Measurements from ENCODE around the gene REEP3. TPM values are rescaled to one million over a fixed set of nuclear protein-coding genes. Genes with fewer than 3 reads are reported as not detected.

The REEP3 gene
- total RNA-seq, 2 experiments from 2014 or later: 22.8 to 26.9 TPM

- DNase-seq: no peak
- POLR2A ChIA-PET: interaction anchor here (0.8 to 4.5 kb wide), 3 partner anchors 9 to 364 kb away, joined by 3 to 38 read pairs (median 4); partner anchors contain the start of gene REEP3
- Mint-ChIP-seq H3K4me1 (peaks cover 50% of the 10 kb centered on the region), H3K27me3 (peaks cover 11% of the 10 kb centered on the region), H3K9me3 (no peaks in the 10 kb centered on the region), H3K4me3 (no peak overlapping the region), H3K27ac (no peak overlapping the region), H3K36me3 (ENCODE audit: low read depth) (no peaks in the 10 kb centered on the region)
- CTCF ChIA-PET: interaction anchor here (1.7 to 5.6 kb wide), 4 partner anchors 86 to 466 kb away, joined by 5 to 86 read pairs (median 43); no protein-coding TSS in a partner anchor
Observed at GRCh38 chr10:63631991-63632390, 110.8 kb downstream of the REEP3 start.

GRCh38 chr10:63633677-63634487, 112.7 kb downstream of the REEP3 start:
- peaks cover 36% of the 10 kb centered on the region for H3K4me1 Mint-ChIP-seq
- no peaks in the 10 kb centered on the region for H3K36me3 Mint-ChIP-seq (ENCODE audit: low read depth)
- ChIA-PET CTCF (interaction anchor here (3.0 kb wide), 1 partner anchor 467 kb away, joined by 10 read pairs; no protein-coding TSS in a partner anchor), POLR2A (no interaction called here)
- no peak overlapping the region for H3K27ac Mint-ChIP-seq
- peaks cover 11% of the 10 kb centered on the region for H3K27me3 Mint-ChIP-seq
- DNase-seq: no peak
- H3K9me3 Mint-ChIP-seq: no peaks in the 10 kb centered on the region
- H3K4me3 Mint-ChIP-seq: no peak overlapping the region

GRCh38 chr10:63634488-63635065, 113.4 kb downstream of the REEP3 start:
- DNase-seq: no peak
- Mint-ChIP-seq H3K4me3 (no peak overlapping the region), H3K27ac (no peak overlapping the region), H3K4me1 (peaks cover 29% of the 10 kb centered on the region), H3K27me3 (peaks cover 11% of the 10 kb centered on the region), H3K9me3 (no peaks in the 10 kb centered on the region), H3K36me3 (ENCODE audit: low read depth) (no peaks in the 10 kb centered on the region)
- ChIA-PET CTCF (interaction anchor here (3.0 kb wide), 1 partner anchor 468 kb away, joined by 10 read pairs; no protein-coding TSS in a partner anchor), POLR2A (no interaction called here)

- Mint-ChIP-seq H3K9me3 (no peaks in the 10 kb centered on the region), H3K36me3 (ENCODE audit: low read depth) (no peaks in the 10 kb centered on the region), H3K27me3 (peaks cover 12% of the 10 kb centered on the region), H3K27ac (no peak overlapping the region), H3K4me1 (peaks cover 19% of the 10 kb centered on the region), H3K4me3 (no peak overlapping the region)
- ChIA-PET POLR2A (no interaction called here), CTCF (interaction anchor here (1.3 kb wide), 1 partner anchor 470 kb away, joined by 3 read pairs; no protein-coding TSS in a partner anchor)
- DNase-seq: no peak
Observed at GRCh38 chr10:63636812-63637211, 115.6 kb downstream of the REEP3 start.

DNA sequence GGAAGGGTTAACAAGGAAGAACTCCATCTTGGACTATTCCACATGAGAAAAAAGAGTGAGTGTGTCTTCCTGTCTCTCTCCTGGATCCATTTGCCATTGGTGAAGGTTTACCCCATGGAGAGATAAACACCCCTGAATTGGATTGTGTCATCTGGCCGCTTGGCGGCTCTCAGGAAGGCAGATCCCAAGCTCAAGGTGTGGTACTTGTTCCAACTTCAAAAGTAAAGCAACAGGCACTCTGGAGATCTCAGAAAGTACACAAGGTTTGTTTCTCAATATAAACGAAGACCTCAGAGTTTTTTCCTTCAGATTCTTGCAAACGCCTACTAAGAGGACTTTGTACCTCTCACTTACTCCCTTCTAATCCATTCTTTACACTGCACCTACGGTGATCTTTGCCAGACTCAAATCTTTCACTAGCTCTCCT, 116.7 kb downstream of the REEP3 start:
- CTCF ChIA-PET: interaction anchor here (0.6 to 1.3 kb wide), 2 partner anchors 9 to 479 kb away, joined by 3 read pairs; no protein-coding TSS in a partner anchor
- Mint-ChIP-seq H3K27me3 (peaks cover 8% of the 10 kb centered on the region), H3K27ac (no peak overlapping the region), H3K36me3 (ENCODE audit: low read depth) (no peaks in the 10 kb centered on the region), H3K9me3 (no peaks in the 10 kb centered on the region), H3K4me1 (peaks cover 16% of the 10 kb centered on the region), H3K4me3 (no peak overlapping the region)
- no peak for DNase-seq
- POLR2A ChIA-PET: no interaction called here

- Mint-ChIP-seq H3K9me3 (no peaks in the 10 kb centered on the region), H3K27me3 (peaks cover 10% of the 10 kb centered on the region), H3K36me3 (ENCODE audit: low read depth) (no peaks in the 10 kb centered on the region), H3K27ac (no peak overlapping the region), H3K4me1 (peaks cover 6% of the 10 kb centered on the region), H3K4me3 (no peak overlapping the region)
- CTCF ChIA-PET: no interaction called here
- DNase-seq: no peak
- POLR2A ChIA-PET: interaction anchor here (1.0 kb wide), 1 partner anchor 9 kb away, joined by 3 read pairs; no protein-coding TSS in a partner anchor
Observed at GRCh38 chr10:63641366-63641765, 120.2 kb downstream of the REEP3 start.

DNA sequence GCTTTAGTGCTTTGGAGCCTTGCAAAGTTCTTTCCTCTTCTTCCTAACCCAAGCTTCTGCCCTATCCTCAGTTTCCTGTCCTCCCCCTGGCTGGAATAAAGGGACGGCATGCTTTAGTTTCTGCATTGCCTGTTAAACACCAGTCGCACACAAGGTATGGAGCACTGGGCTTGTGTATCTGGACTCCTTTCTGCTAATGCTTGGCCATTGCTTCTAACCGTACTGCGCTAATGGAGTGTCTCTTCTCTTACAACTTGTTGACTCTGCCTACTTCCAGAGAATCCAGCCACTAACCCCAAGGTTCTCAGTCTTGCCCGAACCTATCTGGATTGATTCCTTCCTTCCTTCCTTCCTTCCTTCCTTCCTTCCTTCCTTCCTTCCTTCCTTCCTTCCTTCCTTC, 120.6 kb downstream of the REEP3 start:
- no peaks in the 10 kb centered on the region for H3K9me3 Mint-ChIP-seq
- CTCF ChIA-PET: no interaction called here
- POLR2A ChIA-PET: no interaction called here
- H3K27me3 Mint-ChIP-seq: peaks cover 10% of the 10 kb centered on the region
- no peaks in the 10 kb centered on the region for H3K36me3 Mint-ChIP-seq (ENCODE audit: low read depth)
- peaks cover 6% of the 10 kb centered on the region for H3K4me1 Mint-ChIP-seq
- H3K4me3 Mint-ChIP-seq: no peak overlapping the region
- no peak for DNase-seq
- H3K27ac Mint-ChIP-seq: no peak overlapping the region

- Mint-ChIP-seq H3K36me3 (ENCODE audit: low read depth) (no peaks in the 10 kb centered on the region), H3K4me1 (peaks cover 6% of the 10 kb centered on the region), H3K27ac (no peak overlapping the region), H3K4me3 (no peak overlapping the region), H3K9me3 (no peaks in the 10 kb centered on the region), H3K27me3 (peaks cover 10% of the 10 kb centered on the region)
- POLR2A ChIA-PET: no interaction called here
- DNase-seq: no peak
- CTCF ChIA-PET: no interaction called here
Observed at GRCh38 chr10:63642808-63643207, 121.6 kb downstream of the REEP3 start.

DNA sequence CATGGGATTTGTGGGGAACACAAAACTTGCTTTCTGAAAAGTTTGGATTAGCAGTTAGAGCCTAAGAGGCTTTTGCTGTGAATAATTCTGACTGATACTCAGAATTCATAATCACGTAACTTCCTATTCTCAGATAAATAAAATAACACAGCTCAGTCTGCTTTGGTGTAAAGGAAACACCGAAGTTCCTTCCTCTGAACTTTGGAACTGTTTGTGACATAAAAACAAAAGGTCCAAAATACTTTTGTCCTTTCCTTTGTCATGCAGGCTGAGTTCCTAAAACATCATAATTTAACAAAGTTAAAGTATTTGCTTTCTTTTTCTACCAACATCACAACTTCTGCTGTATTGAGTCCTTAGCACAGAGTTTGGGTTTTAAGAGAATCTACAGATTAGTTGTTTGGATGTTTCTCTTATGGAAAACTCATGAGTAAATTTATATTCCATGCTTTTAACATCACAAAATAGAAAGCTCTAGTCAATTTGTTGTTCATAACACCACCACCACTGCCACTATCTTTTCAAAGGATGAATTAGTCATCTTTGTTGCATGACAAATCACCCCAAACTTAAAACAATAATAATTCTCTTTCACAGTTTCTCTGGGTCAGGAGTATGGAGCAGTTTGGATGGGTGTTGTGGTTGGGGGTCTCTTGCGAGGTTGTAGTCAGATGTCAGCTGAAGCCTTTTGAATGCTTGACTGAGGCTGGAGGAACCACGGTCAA, 123.4 kb downstream of the REEP3 start:
- Mint-ChIP-seq H3K27ac (no peak overlapping the region), H3K27me3 (peaks cover 10% of the 10 kb centered on the region), H3K4me3 (no peak overlapping the region), H3K9me3 (no peaks in the 10 kb centered on the region), H3K36me3 (ENCODE audit: low read depth) (no peaks in the 10 kb centered on the region), H3K4me1 (peaks cover 6% of the 10 kb centered on the region)
- ChIA-PET CTCF (interaction anchor here (0.6 kb wide), 1 partner anchor 60 kb away, joined by 3 read pairs; no protein-coding TSS in a partner anchor), POLR2A (no interaction called here)
- no peak for DNase-seq

DNA sequence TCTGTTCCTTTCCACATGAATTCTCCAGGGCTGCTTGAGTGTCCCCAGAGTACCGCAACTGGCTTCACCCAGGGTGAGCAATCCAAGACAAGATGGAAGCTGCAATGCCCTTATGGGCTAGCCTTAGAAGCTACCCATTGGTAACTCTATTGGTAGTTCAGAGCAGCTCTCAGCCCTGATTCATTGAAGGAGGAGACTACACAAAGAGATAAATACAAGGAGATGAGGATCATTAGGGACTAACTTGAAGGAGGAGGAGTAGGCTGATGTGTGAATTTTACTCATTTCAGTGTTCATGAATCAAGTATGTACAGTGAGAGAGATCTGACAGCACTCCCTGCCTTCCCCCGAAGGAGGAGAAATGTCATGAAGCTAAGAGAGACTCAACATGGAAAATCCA, 124.0 kb downstream of the REEP3 start:
- Mint-ChIP-seq H3K27ac (no peak overlapping the region), H3K4me3 (no peak overlapping the region), H3K27me3 (peaks cover 10% of the 10 kb centered on the region), H3K9me3 (no peaks in the 10 kb centered on the region), H3K4me1 (peaks cover 6% of the 10 kb centered on the region), H3K36me3 (ENCODE audit: low read depth) (no peaks in the 10 kb centered on the region)
- CTCF ChIA-PET: interaction anchor here (0.6 kb wide), 1 partner anchor 59 kb away, joined by 3 read pairs; no protein-coding TSS in a partner anchor
- DNase-seq: no peak
- POLR2A ChIA-PET: no interaction called here

DNA sequence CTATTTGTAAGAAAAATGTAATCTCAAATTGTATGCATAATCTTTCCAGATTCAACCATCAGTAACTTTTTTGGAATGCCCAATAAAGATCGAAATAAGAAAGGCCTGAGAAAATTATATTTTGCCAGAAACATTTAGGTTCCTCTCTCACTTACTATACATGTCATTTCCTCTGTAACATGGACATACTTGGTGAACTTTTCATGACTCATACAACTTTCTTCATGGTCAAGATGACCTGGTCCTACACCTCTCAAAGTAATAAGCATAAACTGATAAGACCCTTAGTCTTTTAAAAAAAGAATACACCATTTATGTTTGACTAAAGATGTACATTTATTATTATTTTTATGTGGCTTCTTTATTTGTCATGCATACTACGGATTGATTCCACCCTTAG, 125.3 kb downstream of the REEP3 start:
- Mint-ChIP-seq H3K36me3 (ENCODE audit: low read depth) (no peaks in the 10 kb centered on the region), H3K27me3 (peaks cover 10% of the 10 kb centered on the region), H3K4me1 (peaks cover 6% of the 10 kb centered on the region), H3K4me3 (no peak overlapping the region), H3K9me3 (no peaks in the 10 kb centered on the region), H3K27ac (no peak overlapping the region)
- POLR2A ChIA-PET: no interaction called here
- no peak for DNase-seq
- CTCF ChIA-PET: no interaction called here

GRCh38 chr10:63651864-63652263, 130.7 kb downstream of the REEP3 start:
- H3K27me3 Mint-ChIP-seq: no peaks in the 10 kb centered on the region
- DNase-seq: no peak
- no peak overlapping the region for H3K4me3 Mint-ChIP-seq
- H3K27ac Mint-ChIP-seq: no peak overlapping the region
- no peaks in the 10 kb centered on the region for H3K9me3 Mint-ChIP-seq
- ChIA-PET POLR2A (no interaction called here), CTCF (interaction anchor here (0.7 to 2.3 kb wide), 2 partner anchors 20 to 68 kb away, joined by 5 to 9 read pairs; no protein-coding TSS in a partner anchor)
- no peaks in the 10 kb centered on the region for H3K4me1 Mint-ChIP-seq
- H3K36me3 Mint-ChIP-seq (ENCODE audit: low read depth): no peaks in the 10 kb centered on the region

DNA sequence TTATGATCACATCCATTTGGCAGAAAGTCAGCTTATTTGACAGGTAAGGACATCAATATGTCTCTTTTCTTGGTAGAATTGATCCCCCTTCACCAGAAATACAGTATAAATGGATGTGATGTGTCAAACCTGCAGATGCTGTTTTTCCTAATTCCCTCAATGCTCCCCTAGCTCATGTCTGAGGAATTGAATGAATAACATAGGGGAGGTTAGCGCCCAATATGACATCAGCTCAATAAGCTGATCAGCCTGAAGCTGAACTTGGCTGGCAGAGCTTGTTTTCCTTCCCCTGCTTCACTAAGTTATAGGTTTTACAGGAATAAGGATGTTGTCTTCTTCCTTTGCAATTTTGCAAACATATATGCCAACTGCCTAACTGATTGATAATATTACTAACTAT, 132.5 kb downstream of the REEP3 start:
- CTCF ChIA-PET: interaction anchor here (2.3 kb wide), 1 partner anchor 66 kb away, joined by 9 read pairs; no protein-coding TSS in a partner anchor
- Mint-ChIP-seq H3K4me3 (no peak overlapping the region), H3K9me3 (no peaks in the 10 kb centered on the region), H3K4me1 (no peaks in the 10 kb centered on the region), H3K27ac (no peak overlapping the region), H3K27me3 (no peaks in the 10 kb centered on the region), H3K36me3 (ENCODE audit: low read depth) (no peaks in the 10 kb centered on the region)
- POLR2A ChIA-PET: no interaction called here
- no peak for DNase-seq
